HEK293 (cell line): ENCODE results near the gene ELMO1.
A peak's percentile ranks its signal among the peaks of the same experiment; 100 is the strongest.

ENCODE experiments used
- CTCF ChIA-PET: fragments of 350-600 bp; formaldehyde crosslinking; extraction: SDS; loops from one replicate; lab custom pipeline; 2021; ENCODE audit warnings: antibody characterized with exemption; lab: Yijun Ruan, JAX
- POLR2A ChIA-PET: fragments of 300-600 bp; formaldehyde crosslinking; extraction: SDS; loops from one replicate; lab custom pipeline; 2020; ENCODE audit warnings: antibody characterized with exemption, inconsistent platforms; lab: Yijun Ruan, JAX
- H3K27ac ChIP-seq: fragments of 200-500 bp; sonication (Bioruptor generic); 2 replicates; pipeline ENCODE4 v1.5.1; 2014; ENCODE audit warnings: low read depth, low read length, control low read depth, inconsistent platforms; ENCODE audit errors: extremely low read depth
- H3K36me3 ChIP-seq, 2 experiments: fragments of 200-500 bp in 1 of 2; sonication (Bioruptor generic) in 1 of 2; 1 replicate in 1 of 2; 2 replicates in 1 of 2; pipeline ENCODE4 v1.5.1; 2014 to 2017; ENCODE audit warnings: inconsistent platforms in 2 of 2, low read length in 2 of 2; ENCODE audit not compliant: control insufficient read depth in 2 of 2, insufficient read depth in 1 of 2
- H3K4me1 ChIP-seq: fragments of 200-500 bp; sonication (Bioruptor generic); 2 replicates; pipeline ENCODE4 v1.5.1; 2014; ENCODE audit warnings: mild to moderate bottlenecking, low read length, inconsistent platforms; ENCODE audit not compliant: control insufficient read depth, insufficient read depth
- H3K4me3 ChIP-seq: 2 replicates; pipeline ENCODE4 v1.5.1; 2011; ENCODE audit warnings: low read depth, mild to moderate bottlenecking, control low read depth, low read length, moderate library complexity
- H3K9me3 ChIP-seq: fragments of 200-500 bp; sonication (Bioruptor generic); 2 replicates; pipeline ENCODE4 v1.5.1; 2014; ENCODE audit warnings: low read depth, low read length, inconsistent platforms; ENCODE audit not compliant: control insufficient read depth, insufficient read depth
- MZF1 ChIP-seq: fragments of 450-650 bp; formaldehyde crosslinking; IDR thresholded peaks from 2 replicates; pipeline ENCODE4 v1.5.1; 2017; ENCODE audit warnings: missing biosample characterization, missing genetic modification characterization, borderline replicate concordance
- SCRT1 ChIP-seq: fragments of 450-650 bp; formaldehyde crosslinking; IDR thresholded peaks from 2 replicates; pipeline ENCODE4 v1.5.1; 2016; ENCODE audit warnings: missing biosample characterization, missing genetic modification characterization, borderline replicate concordance
- TCF7L2 ChIP-seq: IDR thresholded peaks from 2 replicates; pipeline ENCODE4 v1.6.1; 2011; ENCODE audit warnings: low read depth, mild to moderate bottlenecking, inconsistent platforms, low read length, moderate library complexity, borderline replicate concordance
- TRIM28 ChIP-seq: IDR thresholded peaks from 2 replicates; pipeline ENCODE4 v1.6.1; 2011; ENCODE audit warnings: low read length, control low read depth, borderline replicate concordance
- ZBTB1 ChIP-seq: fragments of 450-650 bp; formaldehyde crosslinking; IDR thresholded peaks from 2 replicates; pipeline ENCODE4 v1.5.1; 2016; ENCODE audit warnings: missing biosample characterization, missing genetic modification characterization
- ZBTB7A ChIP-seq: fragments of 450-650 bp; formaldehyde crosslinking; IDR thresholded peaks from 2 replicates; pipeline ENCODE4 v1.5.1; 2016; ENCODE audit warnings: low read depth, missing biosample characterization, missing genetic modification characterization
- ZFHX2 ChIP-seq: fragments of 450-650 bp; formaldehyde crosslinking; conservative IDR thresholded peaks from 2 replicates; pipeline ENCODE4 v1.5.1; 2016; ENCODE audit warnings: missing biosample characterization, missing genetic modification characterization
- ZIC2 ChIP-seq: fragments of 450-650 bp; formaldehyde crosslinking; IDR thresholded peaks from 2 replicates; pipeline ENCODE4 v1.5.1; 2016; ENCODE audit warnings: missing biosample characterization, missing genetic modification characterization
- ZNF10 ChIP-seq: fragments of 450-650 bp; formaldehyde crosslinking; IDR thresholded peaks from 2 replicates; pipeline ENCODE4 v1.5.1; 2017; ENCODE audit warnings: missing biosample characterization, missing genetic modification characterization
- ZNF23 ChIP-seq: fragments of 450-650 bp; formaldehyde crosslinking; IDR thresholded peaks from 2 replicates; pipeline ENCODE4 v1.5.1; 2016; ENCODE audit warnings: missing biosample characterization, missing genetic modification characterization, borderline replicate concordance
- ZNF366 ChIP-seq: fragments of 450-650 bp; formaldehyde crosslinking; conservative IDR thresholded peaks from 2 replicates; pipeline ENCODE4 v1.5.1; 2016; ENCODE audit warnings: missing biosample characterization, missing genetic modification characterization
- ZNF391 ChIP-seq: fragments of 450-650 bp; formaldehyde crosslinking; IDR thresholded peaks from 2 replicates; pipeline ENCODE4 v1.5.1; 2016; ENCODE audit warnings: low read depth, missing biosample characterization, missing genetic modification characterization, borderline replicate concordance
- ZNF404 ChIP-seq: fragments of 450-650 bp; formaldehyde crosslinking; IDR thresholded peaks from 2 replicates; pipeline ENCODE4 v1.5.1; 2017; ENCODE audit warnings: missing biosample characterization, missing genetic modification characterization
- ZNF426 ChIP-seq: fragments of 450-650 bp; formaldehyde crosslinking; IDR thresholded peaks from 2 replicates; pipeline ENCODE4 v1.5.1; 2017; ENCODE audit warnings: missing biosample characterization, missing genetic modification characterization, mild to moderate bottlenecking, inconsistent platforms, moderate library complexity
- ZNF488 ChIP-seq: fragments of 450-650 bp; formaldehyde crosslinking; IDR thresholded peaks from 2 replicates; pipeline ENCODE4 v1.5.1; 2016; ENCODE audit warnings: missing biosample characterization, missing genetic modification characterization
- ZNF530 ChIP-seq: fragments of 450-650 bp; formaldehyde crosslinking; IDR thresholded peaks from 2 replicates; pipeline ENCODE4 v1.5.1; 2016; ENCODE audit warnings: low read depth, missing biosample characterization, missing genetic modification characterization
- ZNF621 ChIP-seq: fragments of 450-650 bp; formaldehyde crosslinking; IDR thresholded peaks from 2 replicates; pipeline ENCODE4 v1.5.1; 2017; ENCODE audit warnings: missing biosample characterization, missing genetic modification characterization
- ZNF707 ChIP-seq: fragments of 450-650 bp; formaldehyde crosslinking; IDR thresholded peaks from 2 replicates; pipeline ENCODE4 v1.5.1; 2016; ENCODE audit warnings: missing biosample characterization, missing genetic modification characterization
- ZSCAN16 ChIP-seq: fragments of 450-650 bp; formaldehyde crosslinking; IDR thresholded peaks from 2 replicates; pipeline ENCODE4 v1.5.1; 2016; ENCODE audit warnings: missing biosample characterization, missing genetic modification characterization
- ZSCAN23 ChIP-seq: fragments of 450-650 bp; formaldehyde crosslinking; IDR thresholded peaks from 2 replicates; pipeline ENCODE4 v1.5.1; 2016; ENCODE audit warnings: missing biosample characterization, missing genetic modification characterization
- ZXDB ChIP-seq: fragments of 450-650 bp; formaldehyde crosslinking; IDR thresholded peaks from 2 replicates; pipeline ENCODE4 v1.5.1; 2016; ENCODE audit warnings: missing biosample characterization, missing genetic modification characterization

ELMO1 gene

GRCh38 chr7:37351716-37352115 is 96.9 kb downstream of the ELMO1 start:
- CTCF ChIA-PET = no interaction called here
- H3K4me1 ChIP-seq = no peaks in the 10 kb centered on the region
- H3K36me3 ChIP-seq = no peaks in the 10 kb centered on the region
- POLR2A ChIA-PET = interaction anchor here (0.6 kb wide), 1 partner anchor 1647 kb away, joined by 3 read pairs; no protein-coding TSS in a partner anchor
- no peak overlapping the region for H3K27ac ChIP-seq
- TF ChIP-seq ZBTB7A (tag by site-specific recombination) = no peak
- TF ChIP-seq ZNF10 (tag by site-specific recombination) = no peak
- TF ChIP-seq ZNF488 (tag by site-specific recombination) = no peak
- no peak for TF ChIP-seq ZNF391 (tag by site-specific recombination)
- TF ChIP-seq ZNF426 (tag by site-specific recombination) = no peak
- TF ChIP-seq ZSCAN23 (tag by site-specific recombination) = no peak
- no peak for TF ChIP-seq ZSCAN16
- no peak for TF ChIP-seq TRIM28
- no peak for TF ChIP-seq ZXDB (tag by site-specific recombination)
- TF ChIP-seq TCF7L2 = no peak
- TF ChIP-seq ZNF23 (tag by site-specific recombination) = no peak
- no peak for TF ChIP-seq ZNF621 (tag by site-specific recombination)
- TF ChIP-seq ZIC2 (tag by site-specific recombination) = no peak
- H3K4me3 ChIP-seq = no peak overlapping the region
- H3K9me3 ChIP-seq = no peaks in the 10 kb centered on the region

GRCh38 chr7:37349979-37350590 is 98.6 kb downstream of the ELMO1 start:
- Histone ChIP-seq H3K4me3 (no peak overlapping the region), H3K9me3 (no peaks in the 10 kb centered on the region), H3K27ac (no peak overlapping the region), H3K36me3 (no peaks in the 10 kb centered on the region), H3K4me1 (no peaks in the 10 kb centered on the region)
- POLR2A ChIA-PET = no interaction called here
- CTCF ChIA-PET = no interaction called here
- TF ChIP-seq ZNF530 (no peak), MZF1 (tag by site-specific recombination) (no peak), ZNF404 (tag by site-specific recombination) (no peak)

- no peaks in the 10 kb centered on the region for H3K4me1 ChIP-seq
- ChIA-PET POLR2A (no interaction called here), CTCF (interaction anchor here (1.7 kb wide), 1 partner anchor 115 kb away, joined by 4 read pairs; no protein-coding TSS in a partner anchor)
- no peaks in the 10 kb centered on the region for H3K9me3 ChIP-seq
- H3K36me3 ChIP-seq = no peaks in the 10 kb centered on the region
- H3K4me3 ChIP-seq = no peak overlapping the region
- no peak overlapping the region for H3K27ac ChIP-seq
- TF ChIP-seq ZNF366 (tag by site-specific recombination) (no peak), ZFHX2 (tag by site-specific recombination) (no peak), ZBTB1 (tag by site-specific recombination) (no peak)
Observed at GRCh38 chr7:37348982-37349381, 99.7 kb downstream of the ELMO1 start.

GRCh38 chr7:37346761-37347160 is 101.9 kb downstream of the ELMO1 start:
- ChIA-PET POLR2A (no interaction called here), CTCF (no interaction called here)
- Histone ChIP-seq H3K27ac (no peak overlapping the region), H3K4me3 (no peak overlapping the region), H3K36me3 (no peaks in the 10 kb centered on the region), H3K4me1 (no peaks in the 10 kb centered on the region), H3K9me3 (no peaks in the 10 kb centered on the region)
- TF ChIP-seq ZNF707 (tag by site-specific recombination) (no peak), SCRT1 (tag by site-specific recombination) (0 out of 2 replicates have a peak, but pooled peaks have one; percentile 28)
